Measurements from ENCODE around the gene NEUROD2. TPM values are rescaled to one million over a fixed set of nuclear protein-coding genes. Genes with fewer than 3 reads are reported as not detected.

NEUROD2 gene
- total RNA-seq = not detected in 2 replicates

DNA sequence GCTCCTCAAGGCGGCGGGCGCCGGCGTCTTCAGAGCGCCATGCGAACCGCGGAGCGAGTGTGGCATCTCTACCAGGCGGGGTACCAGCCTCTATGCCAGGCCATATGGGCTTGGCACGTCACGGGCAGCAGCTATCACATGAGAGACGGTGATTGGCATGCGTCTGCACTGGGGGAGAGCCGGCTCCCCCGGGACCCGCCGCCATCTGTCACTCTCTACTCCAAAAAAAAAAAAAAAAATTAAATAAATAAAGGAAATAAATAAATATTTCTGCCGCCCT is at the start of gene NEUROD2:
NEUROD2 (minus strand) TSS at position 70 of the 280 bp plus-strand sequence. CDS start 1,321 bp downstream, outside the sequence.

GRCh38 chr17:39636927-39637736 is 29.4 kb upstream of the NEUROD2 start, which contains the start of gene STARD3:
STARD3 (plus strand) TSS chr17:39637144; CDS start chr17:39653532, 16,388 bp downstream.

GRCh38 chr17:39626171-39627046 is 18.7 kb upstream of the NEUROD2 start, which contains the start of gene PPP1R1B:
PPP1R1B (plus strand) TSS chr17:39626952; CDS start chr17:39627393, 441 bp downstream.

Other genes with a start within 250 kb of the NEUROD2 start
- gene FBXL20, start 206.3 kb downstream of the NEUROD2 start, total RNA-seq = 7.8 and 12.8 TPM in 2 replicates
- 16.6 and 18.8 TPM in 2 replicates for gene MED1, start 156.7 kb downstream of the NEUROD2 start, total RNA-seq
- gene CDK12, start 146.4 kb downstream of the NEUROD2 start, total RNA-seq = 16.2 and 21.1 TPM in 2 replicates
- gene PPP1R1B, start 19.0 kb upstream of the NEUROD2 start, total RNA-seq = not detected in 2 replicates
- gene STARD3, start 29.2 kb upstream of the NEUROD2 start, total RNA-seq = 16.7 and 19.8 TPM in 2 replicates
- under 0.01 and 0.15 TPM in 2 replicates for gene TCAP, start 57.4 kb upstream of the NEUROD2 start, total RNA-seq
- gene PNMT, start 60.5 kb upstream of the NEUROD2 start, total RNA-seq = not detected in 2 replicates
- gene PGAP3, start 80.1 kb upstream of the NEUROD2 start, total RNA-seq = 1.9 and 5.6 TPM in 2 replicates
- gene ERBB2, start 92.1 kb upstream of the NEUROD2 start, total RNA-seq = 15.3 TPM in 2 replicates
- 15.9 and 25.4 TPM in 2 replicates for gene MIEN1, start 122.6 kb upstream of the NEUROD2 start, total RNA-seq
- not detected in 2 replicates for gene GRB7, start 130.0 kb upstream of the NEUROD2 start, total RNA-seq